H1 (cell line): ENCODE data around the gene NCSTN. TPM values are rescaled to one million over a fixed set of nuclear protein-coding genes. Genes with fewer than 3 reads are reported as not detected.
A peak's percentile ranks its signal among the peaks of the same experiment; 100 is the strongest.

Experiments used
- ASH2L ChIP-seq: fragments of 200-600, 300-600 bp; sonication (generic); IDR thresholded peaks from one replicate; pipeline ENCODE4 v1.7.1; 2017; ENCODE audit warnings: low read length
- BCL11A ChIP-seq, 2 experiments: IDR thresholded peaks; one replicate each; pipeline ENCODE4 v1.6.1; 2011; ENCODE audit warnings: low read depth in 2 of 2, low read length in 2 of 2, mild to moderate bottlenecking in 2 of 2
- CEBPB ChIP-seq: IDR thresholded peaks from 2 replicates; pipeline ENCODE4 v1.6.1; 2012; ENCODE audit warnings: low read depth, low read length
- CREB1 ChIP-seq: IDR thresholded peaks from 2 replicates; pipeline ENCODE4 v1.6.1; 2012; ENCODE audit warnings: inconsistent platforms
- FOSL1 ChIP-seq: IDR thresholded peaks from 2 replicates; pipeline ENCODE4 v1.6.1; 2011; ENCODE audit warnings: mild to moderate bottlenecking, low read depth, low read length, moderate library complexity; ENCODE audit not compliant: insufficient read depth
- GTF2F1 ChIP-seq: IDR thresholded peaks from 2 replicates; pipeline ENCODE4 v1.6.1; 2012; ENCODE audit warnings: low read depth, low read length, improper control_type of control experiment, borderline replicate concordance
- POLR2A ChIP-seq, 2 experiments: IDR thresholded peaks; 1 replicate in 1 of 2; 2 replicates in 1 of 2; pipeline ENCODE4 v1.6.1; 2011; ENCODE audit warnings: low read depth in 2 of 2, low read length in 2 of 2, mild to moderate bottlenecking in 2 of 2; ENCODE audit errors: control extremely low read depth in 1 of 2
- POLR2AphosphoS5 ChIP-seq: IDR thresholded peaks from 2 replicates; pipeline ENCODE4 v1.6.1; 2011; ENCODE audit warnings: low read depth, low read length
- TEAD4 ChIP-seq: IDR thresholded peaks from 2 replicates; pipeline ENCODE4 v1.6.1; 2012; ENCODE audit warnings: low read depth, low read length, inconsistent platforms, mixed read lengths
- YY1 ChIP-seq: IDR thresholded peaks from 2 replicates; pipeline ENCODE4 v1.6.1; 2011; ENCODE audit warnings: low read depth, mild to moderate bottlenecking, low read length
- polyA plus RNA-seq, 7 experiments: library from polyadenylated mRNA; depleted of rRNA in 3 of 7; stranded (reverse) in 5 of 7; unstranded in 2 of 7; fragments of >200 nt in 5 of 7; fragments of 200-250 nt in 2 of 7; gene quantifications; 1 replicate in 5 of 7; 2 replicates in 1 of 7; 4 replicates in 1 of 7; pipeline versions ENCODE4 v1.2.1 to v1.2.3, GENCODE V29; 2011 to 2013; ENCODE audit warnings: missing spikeins in 2 of 7, mixed read lengths in 2 of 7
- total RNA-seq: library from RNA; stranded (reverse); fragmentation: NEBNext Ultra II Directional; extraction: Animal tissue kit (Norgen Biotek cat#: 25700); gene quantifications from 2 replicates; pipeline ENCODE4 v1.2.1, GENCODE V29; 2021
- TF ChIP-seq, protein P1 (sequence below): fragments of 300-600 bp; sonication (generic); IDR thresholded peaks from 2 replicates; pipeline ENCODE4 v1.7.1; 2012; ENCODE audit warnings: low read length, moderate library complexity, mild to moderate bottlenecking, inconsistent platforms; ENCODE audit not compliant: insufficient replicate concordance

The NCSTN gene
- total and polyA plus RNA-seq, 2 of the 8 experiments (the other 6 are each of a cell fraction or from before 2014, with no cell fraction given), result 64.7 to 125 TPM

DNA sequence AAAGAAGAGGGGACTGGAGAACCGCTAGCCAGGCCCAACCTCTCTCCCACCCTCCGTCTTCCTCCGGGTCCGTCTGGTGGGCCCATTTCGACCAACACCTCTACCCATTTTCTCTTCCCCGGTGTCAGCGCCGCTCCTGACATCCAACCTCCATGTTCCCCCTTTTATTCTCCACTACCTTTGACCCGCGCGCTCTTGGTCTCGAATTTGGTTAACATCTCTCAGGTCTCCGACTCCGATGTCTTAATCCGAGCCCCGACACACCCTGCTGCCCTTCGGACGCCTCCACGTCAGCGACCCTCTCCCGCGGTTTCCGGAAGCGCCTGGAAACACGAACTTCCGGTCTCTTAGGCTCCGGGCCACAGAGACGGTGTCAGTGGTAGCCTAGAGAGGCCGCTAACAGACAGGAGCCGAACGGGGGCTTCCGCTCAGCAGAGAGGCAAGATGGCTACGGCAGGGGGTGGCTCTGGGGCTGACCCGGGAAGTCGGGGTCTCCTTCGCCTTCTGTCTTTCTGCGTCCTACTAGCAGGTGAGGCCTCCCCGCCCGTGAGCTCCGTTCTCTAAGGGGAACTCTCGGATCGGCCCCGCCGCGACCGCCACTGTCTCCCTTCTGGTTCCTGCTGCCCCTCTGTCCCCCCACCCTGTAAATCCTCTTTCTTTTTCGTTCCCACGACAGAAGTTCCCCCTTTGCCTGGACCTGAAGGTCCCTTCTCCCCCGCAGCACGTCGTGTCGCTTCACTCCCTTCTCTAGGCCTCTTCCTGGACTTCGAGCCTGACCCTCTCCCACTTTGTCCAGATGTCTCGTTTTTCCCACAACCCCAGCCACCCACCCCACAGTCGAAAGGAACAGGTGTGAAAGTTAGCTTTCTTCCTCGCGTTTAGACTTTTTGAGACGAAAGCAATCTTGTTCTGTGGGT lies at the start of gene NCSTN, which contains the start of gene COPA (continued):
- TF ChIP-seq, protein P1, sequence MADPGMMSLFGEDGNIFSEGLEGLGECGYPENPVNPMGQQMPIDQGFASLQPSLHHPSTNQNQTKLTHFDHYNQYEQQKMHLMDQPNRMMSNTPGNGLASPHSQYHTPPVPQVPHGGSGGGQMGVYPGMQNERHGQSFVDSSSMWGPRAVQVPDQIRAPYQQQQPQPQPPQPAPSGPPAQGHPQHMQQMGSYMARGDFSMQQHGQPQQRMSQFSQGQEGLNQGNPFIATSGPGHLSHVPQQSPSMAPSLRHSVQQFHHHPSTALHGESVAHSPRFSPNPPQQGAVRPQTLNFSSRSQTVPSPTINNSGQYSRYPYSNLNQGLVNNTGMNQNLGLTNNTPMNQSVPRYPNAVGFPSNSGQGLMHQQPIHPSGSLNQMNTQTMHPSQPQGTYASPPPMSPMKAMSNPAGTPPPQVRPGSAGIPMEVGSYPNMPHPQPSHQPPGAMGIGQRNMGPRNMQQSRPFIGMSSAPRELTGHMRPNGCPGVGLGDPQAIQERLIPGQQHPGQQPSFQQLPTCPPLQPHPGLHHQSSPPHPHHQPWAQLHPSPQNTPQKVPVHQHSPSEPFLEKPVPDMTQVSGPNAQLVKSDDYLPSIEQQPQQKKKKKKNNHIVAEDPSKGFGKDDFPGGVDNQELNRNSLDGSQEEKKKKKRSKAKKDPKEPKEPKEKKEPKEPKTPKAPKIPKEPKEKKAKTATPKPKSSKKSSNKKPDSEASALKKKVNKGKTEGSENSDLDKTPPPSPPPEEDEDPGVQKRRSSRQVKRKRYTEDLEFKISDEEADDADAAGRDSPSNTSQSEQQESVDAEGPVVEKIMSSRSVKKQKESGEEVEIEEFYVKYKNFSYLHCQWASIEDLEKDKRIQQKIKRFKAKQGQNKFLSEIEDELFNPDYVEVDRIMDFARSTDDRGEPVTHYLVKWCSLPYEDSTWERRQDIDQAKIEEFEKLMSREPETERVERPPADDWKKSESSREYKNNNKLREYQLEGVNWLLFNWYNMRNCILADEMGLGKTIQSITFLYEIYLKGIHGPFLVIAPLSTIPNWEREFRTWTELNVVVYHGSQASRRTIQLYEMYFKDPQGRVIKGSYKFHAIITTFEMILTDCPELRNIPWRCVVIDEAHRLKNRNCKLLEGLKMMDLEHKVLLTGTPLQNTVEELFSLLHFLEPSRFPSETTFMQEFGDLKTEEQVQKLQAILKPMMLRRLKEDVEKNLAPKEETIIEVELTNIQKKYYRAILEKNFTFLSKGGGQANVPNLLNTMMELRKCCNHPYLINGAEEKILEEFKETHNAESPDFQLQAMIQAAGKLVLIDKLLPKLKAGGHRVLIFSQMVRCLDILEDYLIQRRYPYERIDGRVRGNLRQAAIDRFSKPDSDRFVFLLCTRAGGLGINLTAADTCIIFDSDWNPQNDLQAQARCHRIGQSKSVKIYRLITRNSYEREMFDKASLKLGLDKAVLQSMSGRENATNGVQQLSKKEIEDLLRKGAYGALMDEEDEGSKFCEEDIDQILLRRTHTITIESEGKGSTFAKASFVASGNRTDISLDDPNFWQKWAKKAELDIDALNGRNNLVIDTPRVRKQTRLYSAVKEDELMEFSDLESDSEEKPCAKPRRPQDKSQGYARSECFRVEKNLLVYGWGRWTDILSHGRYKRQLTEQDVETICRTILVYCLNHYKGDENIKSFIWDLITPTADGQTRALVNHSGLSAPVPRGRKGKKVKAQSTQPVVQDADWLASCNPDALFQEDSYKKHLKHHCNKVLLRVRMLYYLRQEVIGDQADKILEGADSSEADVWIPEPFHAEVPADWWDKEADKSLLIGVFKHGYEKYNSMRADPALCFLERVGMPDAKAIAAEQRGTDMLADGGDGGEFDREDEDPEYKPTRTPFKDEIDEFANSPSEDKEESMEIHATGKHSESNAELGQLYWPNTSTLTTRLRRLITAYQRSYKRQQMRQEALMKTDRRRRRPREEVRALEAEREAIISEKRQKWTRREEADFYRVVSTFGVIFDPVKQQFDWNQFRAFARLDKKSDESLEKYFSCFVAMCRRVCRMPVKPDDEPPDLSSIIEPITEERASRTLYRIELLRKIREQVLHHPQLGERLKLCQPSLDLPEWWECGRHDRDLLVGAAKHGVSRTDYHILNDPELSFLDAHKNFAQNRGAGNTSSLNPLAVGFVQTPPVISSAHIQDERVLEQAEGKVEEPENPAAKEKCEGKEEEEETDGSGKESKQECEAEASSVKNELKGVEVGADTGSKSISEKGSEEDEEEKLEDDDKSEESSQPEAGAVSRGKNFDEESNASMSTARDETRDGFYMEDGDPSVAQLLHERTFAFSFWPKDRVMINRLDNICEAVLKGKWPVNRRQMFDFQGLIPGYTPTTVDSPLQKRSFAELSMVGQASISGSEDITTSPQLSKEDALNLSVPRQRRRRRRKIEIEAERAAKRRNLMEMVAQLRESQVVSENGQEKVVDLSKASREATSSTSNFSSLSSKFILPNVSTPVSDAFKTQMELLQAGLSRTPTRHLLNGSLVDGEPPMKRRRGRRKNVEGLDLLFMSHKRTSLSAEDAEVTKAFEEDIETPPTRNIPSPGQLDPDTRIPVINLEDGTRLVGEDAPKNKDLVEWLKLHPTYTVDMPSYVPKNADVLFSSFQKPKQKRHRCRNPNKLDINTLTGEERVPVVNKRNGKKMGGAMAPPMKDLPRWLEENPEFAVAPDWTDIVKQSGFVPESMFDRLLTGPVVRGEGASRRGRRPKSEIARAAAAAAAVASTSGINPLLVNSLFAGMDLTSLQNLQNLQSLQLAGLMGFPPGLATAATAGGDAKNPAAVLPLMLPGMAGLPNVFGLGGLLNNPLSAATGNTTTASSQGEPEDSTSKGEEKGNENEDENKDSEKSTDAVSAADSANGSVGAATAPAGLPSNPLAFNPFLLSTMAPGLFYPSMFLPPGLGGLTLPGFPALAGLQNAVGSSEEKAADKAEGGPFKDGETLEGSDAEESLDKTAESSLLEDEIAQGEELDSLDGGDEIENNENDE, result no peak
- no peak for TF ChIP-seq CEBPB
- TF ChIP-seq CREB1, result peak; percentile 71; the same call in 1 of the 2 replicates
- TF ChIP-seq POLR2AphosphoS5, result peak; percentile 61
- TF ChIP-seq TEAD4, result no peak
- no peak; the same call in 1 of the 2 replicates for TF ChIP-seq GTF2F1
- peak; percentile 96 for TF ChIP-seq YY1
- TF ChIP-seq FOSL1, result no peak
- TF ChIP-seq POLR2A (IDR thresholded peaks at IDR 0.05; ENCODE audit: control extremely low read depth in 1 of 2, low read depth in 2 of 2, low read length in 2 of 2), result peak; percentile 86 to 95
- TF ChIP-seq BCL11A (IDR thresholded peaks at IDR 0.05; ENCODE audit: low read depth in 2 of 2, low read length in 2 of 2), result no peak
- TF ChIP-seq ASH2L, result peak; percentile 91
